ENCODE data around the gene RBM42.
"Not testable (repeated sequence)": the region's sequence is repeated elsewhere in the genome, so short reads cannot be mapped to it uniquely, and the experiment has no call there.

Gene RBM42, protein sequence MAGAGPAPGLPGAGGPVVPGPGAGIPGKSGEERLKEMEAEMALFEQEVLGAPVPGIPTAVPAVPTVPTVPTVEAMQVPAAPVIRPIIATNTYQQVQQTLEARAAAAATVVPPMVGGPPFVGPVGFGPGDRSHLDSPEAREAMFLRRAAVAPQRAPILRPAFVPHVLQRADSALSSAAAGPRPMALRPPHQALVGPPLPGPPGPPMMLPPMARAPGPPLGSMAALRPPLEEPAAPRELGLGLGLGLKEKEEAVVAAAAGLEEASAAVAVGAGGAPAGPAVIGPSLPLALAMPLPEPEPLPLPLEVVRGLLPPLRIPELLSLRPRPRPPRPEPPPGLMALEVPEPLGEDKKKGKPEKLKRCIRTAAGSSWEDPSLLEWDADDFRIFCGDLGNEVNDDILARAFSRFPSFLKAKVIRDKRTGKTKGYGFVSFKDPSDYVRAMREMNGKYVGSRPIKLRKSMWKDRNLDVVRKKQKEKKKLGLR

GRCh38 chr19:35628565-35629331 lies at the start of gene RBM42:
Gene RBM42, plus strand, starts transcription at chr19:35629036. Its CDS starts 118 bp downstream, at chr19:35629154.
- ChIA-PET CTCF (no interaction called here), POLR2A (ENCODE audit: low non-redundant PET) (no interaction called here)
- H3K27ac ChIP-seq = peak within 1 kb of the TSS; percentile 88
- TF ChIP-seq, protein P1, sequence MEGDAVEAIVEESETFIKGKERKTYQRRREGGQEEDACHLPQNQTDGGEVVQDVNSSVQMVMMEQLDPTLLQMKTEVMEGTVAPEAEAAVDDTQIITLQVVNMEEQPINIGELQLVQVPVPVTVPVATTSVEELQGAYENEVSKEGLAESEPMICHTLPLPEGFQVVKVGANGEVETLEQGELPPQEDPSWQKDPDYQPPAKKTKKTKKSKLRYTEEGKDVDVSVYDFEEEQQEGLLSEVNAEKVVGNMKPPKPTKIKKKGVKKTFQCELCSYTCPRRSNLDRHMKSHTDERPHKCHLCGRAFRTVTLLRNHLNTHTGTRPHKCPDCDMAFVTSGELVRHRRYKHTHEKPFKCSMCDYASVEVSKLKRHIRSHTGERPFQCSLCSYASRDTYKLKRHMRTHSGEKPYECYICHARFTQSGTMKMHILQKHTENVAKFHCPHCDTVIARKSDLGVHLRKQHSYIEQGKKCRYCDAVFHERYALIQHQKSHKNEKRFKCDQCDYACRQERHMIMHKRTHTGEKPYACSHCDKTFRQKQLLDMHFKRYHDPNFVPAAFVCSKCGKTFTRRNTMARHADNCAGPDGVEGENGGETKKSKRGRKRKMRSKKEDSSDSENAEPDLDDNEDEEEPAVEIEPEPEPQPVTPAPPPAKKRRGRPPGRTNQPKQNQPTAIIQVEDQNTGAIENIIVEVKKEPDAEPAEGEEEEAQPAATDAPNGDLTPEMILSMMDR (conservative IDR thresholded peaks at IDR 0.05; ENCODE audit: low read depth) = no peak
- DNase-seq (ENCODE audit: low spot score) = peak; percentile 99

DNA sequence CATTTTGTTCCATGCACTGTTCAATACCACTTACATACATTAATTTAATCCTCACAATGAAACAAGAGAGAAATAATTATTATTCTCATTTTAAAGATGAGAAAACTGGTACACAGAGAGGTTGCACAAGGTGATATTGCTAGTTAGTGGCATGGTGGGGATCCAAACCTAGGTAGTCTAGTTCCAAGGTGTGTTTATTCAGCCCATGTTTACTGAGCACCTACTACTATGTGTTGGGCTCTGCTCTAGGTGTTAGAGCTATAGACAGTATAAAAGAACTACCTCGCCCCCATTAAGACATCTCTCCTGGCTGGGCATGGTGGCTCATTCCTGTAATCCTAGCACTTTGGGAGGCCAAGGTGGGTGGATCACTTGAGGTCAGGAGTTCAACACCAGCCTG lies 46.1 kb upstream of the RBM42 start:
- ChIA-PET CTCF (interaction anchor here (0.7 kb wide), 1 partner anchor 11 kb away, joined by 7 read pairs; no protein-coding TSS in a partner anchor), POLR2A (ENCODE audit: low non-redundant PET) (no interaction called here)
- DNase-seq (ENCODE audit: low spot score) = no peak
- TF ChIP-seq, protein P1 (conservative IDR thresholded peaks at IDR 0.05; ENCODE audit: low read depth) = no peak
- H3K27ac ChIP-seq = no peak overlapping the region

DNA sequence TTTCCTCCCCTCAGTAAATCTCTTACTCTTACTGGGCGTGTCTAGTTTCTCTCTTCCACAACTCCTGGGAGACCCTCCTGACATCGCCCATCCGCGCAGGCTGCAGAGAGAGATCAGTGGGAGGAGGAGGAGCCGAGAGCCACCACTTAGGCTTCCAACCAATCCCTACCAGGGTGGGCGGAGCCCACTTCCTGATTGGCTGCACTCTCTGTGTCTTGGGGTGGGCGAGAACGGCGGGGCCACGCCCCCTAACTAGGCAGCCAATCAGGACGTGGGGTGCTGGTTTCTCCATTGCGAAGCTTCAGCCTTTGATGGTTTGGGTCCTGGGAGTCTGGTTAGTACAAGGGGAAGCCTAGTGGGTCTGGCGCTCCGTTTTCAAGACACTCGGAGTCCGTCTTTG lies 43.0 kb upstream of the RBM42 start, which contains the start of gene PMIS2:
Gene PMIS2, plus strand, starts transcription at position 326 of the 400 bp plus-strand sequence. CDS start 87 bp downstream, outside the sequence.
- no peak within 1 kb of the TSS for H3K27ac ChIP-seq
- POLR2A ChIA-PET (ENCODE audit: low non-redundant PET) = no interaction called here
- TF ChIP-seq, protein P1 (conservative IDR thresholded peaks at IDR 0.05; ENCODE audit: low read depth) = no peak
- CTCF ChIA-PET = no interaction called here
- DNase-seq (ENCODE audit: low spot score) = peak; percentile 38

- no peak overlapping the region for H3K27ac ChIP-seq
- ChIA-PET CTCF (interaction anchor here (0.6 kb wide), 1 partner anchor 433 kb away, joined by 3 read pairs; the partner anchor contains the start of gene FXYD5), POLR2A (ENCODE audit: low non-redundant PET) (no interaction called here)
- no peak for DNase-seq (ENCODE audit: low spot score)
- TF ChIP-seq, protein P1 (conservative IDR thresholded peaks at IDR 0.05; ENCODE audit: low read depth) = no peak
Observed at GRCh38 chr19:35587321-35587720, 41.5 kb upstream of the RBM42 start.

DNA sequence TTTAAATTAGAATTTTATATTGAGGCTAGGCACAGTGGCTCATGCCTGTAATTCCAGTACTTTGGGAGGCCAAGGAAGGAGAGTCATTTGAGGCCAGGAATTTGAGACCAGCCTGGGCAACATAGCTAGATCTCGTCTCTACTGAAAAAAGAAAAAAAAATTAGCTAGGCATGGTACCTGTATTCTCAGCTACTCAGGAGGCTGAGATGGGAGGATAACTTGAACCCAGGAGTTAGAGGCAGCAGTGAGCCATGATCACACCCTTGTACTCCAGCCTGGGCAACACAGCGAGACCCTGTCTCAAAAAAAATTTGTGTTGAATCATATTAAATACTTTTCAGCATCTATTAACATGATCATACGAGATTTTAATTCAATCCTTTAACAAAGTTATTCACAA lies 38.0 kb upstream of the RBM42 start:
- TF ChIP-seq, protein P1 (conservative IDR thresholded peaks at IDR 0.05; ENCODE audit: low read depth) = no peak
- no peak for DNase-seq (ENCODE audit: low spot score)
- ChIA-PET CTCF (interaction anchor here (0.6 kb wide), 1 partner anchor 66 kb away, joined by 3 read pairs; no protein-coding TSS in a partner anchor), POLR2A (ENCODE audit: low non-redundant PET) (no interaction called here)
- H3K27ac ChIP-seq = no peak overlapping the region

DNA sequence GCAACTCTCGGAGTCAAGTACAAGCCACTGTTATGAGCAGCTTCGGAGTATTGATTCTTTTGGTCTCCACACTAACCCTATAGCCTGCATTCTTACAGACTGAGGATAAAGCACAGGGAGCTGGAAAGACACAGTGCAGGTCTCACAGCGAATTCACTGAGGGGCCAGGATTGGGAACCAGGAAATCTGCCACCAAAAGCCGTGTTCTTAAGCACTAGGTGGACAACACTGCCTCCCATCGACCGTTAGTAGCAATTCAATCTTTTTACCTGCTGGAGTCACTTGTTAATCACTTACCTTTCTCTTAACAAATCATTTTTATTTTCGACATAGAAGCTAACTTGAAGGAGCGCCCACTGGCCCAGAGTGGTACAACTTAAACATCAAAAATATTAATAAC lies 36.6 kb upstream of the RBM42 start:
- H3K27ac ChIP-seq = no peak overlapping the region
- DNase-seq (ENCODE audit: low spot score) = no peak
- ChIA-PET POLR2A (ENCODE audit: low non-redundant PET) (no interaction called here), CTCF (interaction anchor here (0.6 to 1.1 kb wide), 3 partner anchors 43 to 104 kb away, joined by 3 to 5 read pairs (median 4); no protein-coding TSS in a partner anchor)
- TF ChIP-seq, protein P1 (conservative IDR thresholded peaks at IDR 0.05; ENCODE audit: low read depth) = no peak

- POLR2A ChIA-PET (ENCODE audit: low non-redundant PET); H3K27ac ChIP-seq; DNase-seq (ENCODE audit: low spot score): not testable (repeated sequence)
- CTCF ChIA-PET = interaction anchor here (0.6 kb wide), 1 partner anchor 36 kb away, joined by 3 read pairs; no protein-coding TSS in a partner anchor
Observed at GRCh38 chr19:35595026-35595425, 33.8 kb upstream of the RBM42 start.

Data from RWPE1 (cell line).